Activated naive CD4-positive, alpha-beta T cell treated with anti-CD3 and anti-CD28 coated beads, Interleukin-2, amount 50 U/mL, for 24 hours (primary cell): ENCODE results near the gene MAP1LC3C.

ENCODE experiments used
- H3K27ac Mint-ChIP-seq: one replicate; pipeline ENCODE4 v1.8.0; 2021; ENCODE audit warnings: mild to moderate bottlenecking, mixed read lengths
- H3K27me3 Mint-ChIP-seq: one replicate; pipeline ENCODE4 v1.8.0; 2021; ENCODE audit warnings: mixed read lengths
- H3K36me3 Mint-ChIP-seq: one replicate; pipeline ENCODE4 v1.8.0; 2021; ENCODE audit warnings: mixed read lengths
- H3K4me1 Mint-ChIP-seq: one replicate; pipeline ENCODE4 v1.8.0; 2021; ENCODE audit warnings: mixed read lengths
- H3K4me3 Mint-ChIP-seq: one replicate; pipeline ENCODE4 v1.8.0; 2021; ENCODE audit warnings: mild to moderate bottlenecking, mixed read lengths
- H3K9me3 Mint-ChIP-seq: one replicate; pipeline ENCODE4 v1.8.0; 2021; ENCODE audit warnings: mixed read lengths

MAP1LC3C gene

GRCh38 chr1:241963722-241964121, 35.2 kb downstream of the MAP1LC3C start:
- Mint-ChIP-seq H3K36me3 (no peaks in the 10 kb centered on the region), H3K27ac (no peak overlapping the region), H3K4me1 (no peaks in the 10 kb centered on the region), H3K9me3 (no peaks in the 10 kb centered on the region), H3K27me3 (no peaks in the 10 kb centered on the region), H3K4me3 (no peak overlapping the region)

- Mint-ChIP-seq H3K4me3 (no peak overlapping the region), H3K27ac (no peak overlapping the region)
Observed at GRCh38 chr1:241962153-241962552, 36.7 kb downstream of the MAP1LC3C start.

DNA sequence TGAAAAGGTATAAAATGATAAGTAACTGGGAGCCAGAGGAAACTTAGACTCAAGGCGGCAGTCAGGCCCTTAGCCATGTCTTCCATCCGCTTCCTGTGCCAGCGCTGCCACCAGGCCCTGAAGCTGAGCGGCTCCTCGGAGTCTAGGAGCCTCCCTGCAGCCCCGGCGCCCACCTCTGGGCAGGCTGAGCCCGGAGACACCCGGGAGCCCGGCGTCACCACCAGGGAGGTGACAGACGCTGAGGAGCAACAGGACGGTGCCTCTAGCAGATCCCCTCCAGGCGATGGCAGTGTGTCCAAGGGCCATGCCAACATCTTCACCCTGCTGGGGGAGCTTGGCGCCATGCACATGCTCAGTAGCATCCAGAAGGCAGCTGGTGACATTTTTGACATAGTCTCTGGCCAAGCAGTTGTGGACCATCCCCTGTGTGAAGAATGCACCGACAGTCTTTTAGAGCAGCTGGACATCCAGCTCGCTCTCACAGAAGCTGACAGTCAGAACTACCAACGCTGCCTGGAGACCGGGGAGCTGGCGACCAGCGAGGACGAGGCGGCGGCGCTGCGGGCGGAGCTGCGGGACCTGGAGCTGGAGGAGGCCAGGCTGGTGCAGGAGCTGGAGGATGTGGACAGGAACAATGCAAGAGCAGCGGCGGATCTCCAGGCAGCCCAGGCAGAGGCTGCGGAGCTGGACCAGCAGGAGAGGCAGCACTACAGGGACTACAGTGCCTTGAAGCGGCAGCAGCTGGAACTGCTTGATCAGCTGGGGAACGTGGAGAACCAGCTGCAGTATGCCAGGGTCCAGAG, 41.0 kb downstream of the MAP1LC3C start, which contains the start of gene BECN2:
BECN2 (plus strand) TSS at position 76 of the 803 bp plus-strand sequence; CDS start at position 76, 0 bp downstream.
- no peaks in the 10 kb centered on the region for H3K36me3 Mint-ChIP-seq
- no peaks in the 10 kb centered on the region for H3K27me3 Mint-ChIP-seq
- no peak within 1 kb of the TSS for H3K4me3 Mint-ChIP-seq
- H3K9me3 Mint-ChIP-seq = no peaks in the 10 kb centered on the region
- no peak within 1 kb of the TSS for H3K27ac Mint-ChIP-seq
- H3K4me1 Mint-ChIP-seq = no peaks in the 10 kb centered on the region

More at GRCh38 chr1:241962153-241962552, 36.7 kb downstream of the MAP1LC3C start:
- H3K36me3 Mint-ChIP-seq = no peaks in the 10 kb centered on the region
- no peaks in the 10 kb centered on the region for H3K4me1 Mint-ChIP-seq
- no peaks in the 10 kb centered on the region for H3K27me3 Mint-ChIP-seq
- H3K9me3 Mint-ChIP-seq = no peaks in the 10 kb centered on the region

DNA sequence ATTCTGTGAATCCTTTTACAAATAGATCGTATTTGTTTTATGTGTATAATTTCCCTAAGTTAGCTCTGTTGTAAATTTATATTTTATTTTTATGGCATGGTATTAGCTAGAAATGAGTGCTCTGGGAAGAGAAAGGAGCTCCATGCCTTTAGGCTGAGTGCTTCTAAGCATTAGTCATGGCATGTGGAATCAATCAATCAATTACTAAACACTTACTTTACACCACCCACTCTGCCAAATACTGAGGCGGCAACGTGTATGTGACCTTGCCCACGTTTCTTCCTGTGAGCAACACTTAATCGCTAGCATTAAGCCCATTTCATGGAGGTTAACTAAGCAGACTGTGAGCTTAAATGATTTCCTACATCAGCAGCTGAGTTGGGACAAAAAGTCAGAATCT, 48.5 kb downstream of the MAP1LC3C start:
- no peaks in the 10 kb centered on the region for H3K36me3 Mint-ChIP-seq
- H3K27me3 Mint-ChIP-seq = no peaks in the 10 kb centered on the region
- H3K27ac Mint-ChIP-seq = no peak overlapping the region
- H3K4me3 Mint-ChIP-seq = no peak overlapping the region
- H3K4me1 Mint-ChIP-seq = no peaks in the 10 kb centered on the region
- H3K9me3 Mint-ChIP-seq = no peaks in the 10 kb centered on the region

DNA sequence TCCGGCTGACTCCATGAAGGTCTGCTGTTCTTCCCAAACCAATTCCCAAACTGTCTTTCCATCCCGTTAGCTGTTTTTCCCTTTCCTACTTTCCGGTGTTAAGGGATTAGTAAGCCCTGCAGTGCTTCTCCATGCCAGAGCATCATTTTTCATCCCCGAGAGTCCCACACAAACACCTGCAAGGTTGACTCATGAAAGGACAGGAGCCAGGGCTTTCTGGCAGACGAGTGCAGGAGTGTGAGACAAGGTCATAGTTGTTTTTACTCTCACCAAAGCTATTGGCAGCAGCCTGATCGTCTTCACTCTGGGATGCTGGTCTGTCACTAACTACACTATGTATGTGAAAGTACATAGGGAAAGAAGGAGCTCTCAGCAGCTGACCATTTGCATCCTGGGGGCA, 51.5 kb downstream of the MAP1LC3C start:
- H3K36me3 Mint-ChIP-seq = no peaks in the 10 kb centered on the region
- H3K27ac Mint-ChIP-seq = no peak overlapping the region
- H3K27me3 Mint-ChIP-seq = no peaks in the 10 kb centered on the region
- no peaks in the 10 kb centered on the region for H3K9me3 Mint-ChIP-seq
- H3K4me1 Mint-ChIP-seq = no peaks in the 10 kb centered on the region
- no peak overlapping the region for H3K4me3 Mint-ChIP-seq
